Endodermal cell (in vitro differentiated cells): Measurements from ENCODE around the gene TAS2R31. TPM values are rescaled to one million over a fixed set of nuclear protein-coding genes. Genes with fewer than 3 reads are reported as not detected.
A peak's percentile ranks its signal among the peaks of the same experiment; 100 is the strongest.
"Not testable (repeated sequence)": the region's sequence is repeated elsewhere in the genome, so short reads cannot be mapped to it uniquely, and the experiment has no call there.

Experiments used
- DNase-seq: peaks from one replicate; pipeline ENCODE4 v3.0.0-alpha.2; 2017
- H3K27ac ChIP-seq: 2 replicates; pipeline ENCODE4 v1.5.1; 2013; ENCODE audit warnings: mild to moderate bottlenecking, low read depth, low read length, moderate library complexity
- H3K27me3 ChIP-seq: 2 replicates; pipeline ENCODE4 v1.6.1; 2013; ENCODE audit warnings: mild to moderate bottlenecking, low read length, moderate library complexity; ENCODE audit not compliant: insufficient read depth, control insufficient read depth, poor library complexity, severe bottlenecking
- H3K36me3 ChIP-seq: 2 replicates; pipeline ENCODE4 v1.7.0; 2013; ENCODE audit warnings: mild to moderate bottlenecking, low read length, moderate library complexity; ENCODE audit not compliant: control insufficient read depth, insufficient read depth
- H3K4me1 ChIP-seq: one replicate; pipeline ENCODE4 v1.7.0; 2013; ENCODE audit warnings: low read length; ENCODE audit not compliant: control insufficient read depth, insufficient read depth
- H3K4me3 ChIP-seq: 2 replicates; pipeline ENCODE4 v1.5.1; 2013; ENCODE audit warnings: mild to moderate bottlenecking, low read length, moderate library complexity
- H3K9ac ChIP-seq: 2 replicates; pipeline ENCODE4 v1.6.1; 2013; ENCODE audit warnings: mild to moderate bottlenecking, low read length, moderate library complexity; ENCODE audit not compliant: poor library complexity, severe bottlenecking; ENCODE audit errors: extremely low read depth
- H3K9me3 ChIP-seq: 2 replicates; pipeline ENCODE4 v1.6.1; 2013; ENCODE audit warnings: mild to moderate bottlenecking, low read length, moderate library complexity; ENCODE audit not compliant: control insufficient read depth
- H3K27ac Mint-ChIP-seq: 2 replicates; pipeline ENCODE4 v1.8.0; 2020; ENCODE audit warnings: mixed read lengths
- H3K27me3 Mint-ChIP-seq: 2 replicates; pipeline ENCODE4 v1.8.0; 2021; ENCODE audit warnings: mild to moderate bottlenecking, mixed read lengths; ENCODE audit not compliant: insufficient read depth
- H3K36me3 Mint-ChIP-seq: 2 replicates; pipeline ENCODE4 v1.8.0; 2020; ENCODE audit warnings: low read depth, mixed read lengths
- H3K4me1 Mint-ChIP-seq: 2 replicates; pipeline ENCODE4 v1.8.0; 2020; ENCODE audit warnings: mixed read lengths
- H3K4me3 Mint-ChIP-seq: 2 replicates; pipeline ENCODE4 v1.8.0; 2020; ENCODE audit warnings: mild to moderate bottlenecking, moderate library complexity, mixed read lengths
- H3K9me3 Mint-ChIP-seq: 2 replicates; pipeline ENCODE4 v1.8.0; 2020; ENCODE audit warnings: mild to moderate bottlenecking, mixed read lengths
- WGBS, 2 experiments: methylation state at CpG; one replicate each; pipeline versions ENCODE4 v1.1.5 to v1.1.7; 2013; ENCODE audit warnings: missing lambda C conversion rate in 2 of 2, mixed read lengths in 1 of 2; ENCODE audit not compliant: insufficient coverage in 1 of 2, insufficient read length in 1 of 2; 5-methylcytosine and 5-hydroxymethylcytosine counted together
- total RNA-seq, 2 donors: library from RNA; stranded (reverse); fragmentation: NEBNext Ultra II Directional in 1 of 2; extraction: Animal tissue kit (Norgen Biotek cat#: 25700) in 1 of 2; gene quantifications; 2 replicates in 1 of 2; 3 replicates in 1 of 2; pipeline ENCODE4 v1.2.1, GENCODE V29; 2021
- TF ChIP-seq, protein P1 (sequence below): fragments of 200-600 bp; sonication (generic); conservative IDR thresholded peaks from 2 replicates; pipeline ENCODE4 v1.5.0; 2021; ENCODE audit warnings: antibody characterized with exemption, mild to moderate bottlenecking

The TAS2R31 gene
- total RNA-seq, 2 donors from 2014 or later: 2.4 to 12.4 TPM

DNA sequence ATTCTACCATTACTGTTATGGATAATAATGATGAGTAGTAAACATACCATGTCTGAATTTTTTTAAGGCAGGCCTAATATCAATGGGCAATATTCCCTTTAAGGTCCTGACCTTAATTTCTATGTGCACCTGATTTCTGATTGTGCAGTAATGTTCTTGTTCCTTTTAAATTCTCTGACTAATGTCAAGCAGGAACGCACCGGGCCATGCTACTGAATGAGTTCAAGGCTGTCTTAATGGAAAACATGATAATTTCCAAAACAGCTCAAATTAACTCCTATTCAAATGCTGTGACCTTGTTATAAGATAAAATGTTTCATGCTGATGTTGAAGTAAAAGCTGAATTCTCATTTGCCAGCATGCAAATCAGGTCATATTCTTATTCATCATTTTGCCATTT lies 24.1 kb upstream of the TAS2R31 start:
- no peak overlapping the region for H3K4me3 Mint-ChIP-seq
- H3K36me3 Mint-ChIP-seq: peaks cover 56% of the 10 kb centered on the region

DNA sequence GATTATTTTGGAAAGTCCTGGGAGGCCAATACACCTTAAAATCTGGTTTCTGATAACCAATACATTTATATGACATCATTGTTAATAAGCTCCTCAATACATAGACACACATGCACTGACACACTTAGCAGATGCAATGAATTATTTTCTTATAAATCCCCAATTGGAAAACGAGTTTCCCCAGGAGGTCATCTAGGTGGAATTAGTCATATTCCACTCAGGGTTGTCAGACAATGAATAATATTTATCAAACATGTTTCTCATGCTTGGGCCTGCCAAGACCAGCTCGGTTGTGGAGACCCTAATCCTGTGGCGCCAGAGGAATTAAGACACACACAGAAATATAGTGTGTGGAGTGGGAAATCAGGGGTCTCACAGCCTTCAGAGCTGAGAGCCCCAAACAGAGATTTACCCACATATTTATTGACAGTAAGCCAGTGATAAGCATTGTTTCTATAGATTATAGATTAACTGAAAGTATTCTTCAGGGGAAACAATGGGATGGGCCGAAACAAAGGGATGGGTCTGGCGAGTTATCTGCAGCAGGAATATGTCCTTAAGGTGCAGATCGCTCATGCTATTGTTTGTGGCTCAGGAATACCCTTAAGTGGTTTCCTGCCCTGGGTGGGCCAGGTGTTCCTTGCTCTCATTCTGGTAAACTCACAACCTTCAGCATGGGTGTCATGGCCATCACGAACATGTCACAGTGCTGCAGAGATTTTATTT lies 18.8 kb upstream of the TAS2R31 start:
- H3K36me3 Mint-ChIP-seq: peaks cover 81% of the 10 kb centered on the region
- not testable (repeated sequence) for H3K4me3 Mint-ChIP-seq

More for the DNA sequence above, 24.1 kb upstream of the TAS2R31 start:
- no peaks in the 10 kb centered on the region for H3K4me1 ChIP-seq
- 87 to 95% methylated on average over 2 of the region's 2 CpGs for WGBS, 2 experiments
- DNase-seq: no peak
- Mint-ChIP-seq H3K27ac (no peak overlapping the region), H3K9me3 (peaks cover 43% of the 10 kb centered on the region), H3K27me3 (no peaks in the 10 kb centered on the region), H3K4me1 (no peaks in the 10 kb centered on the region)
- no peak overlapping the region for H3K27ac ChIP-seq
- H3K9ac ChIP-seq: no peak overlapping the region
- no peaks in the 10 kb centered on the region for H3K27me3 ChIP-seq
- TF ChIP-seq, protein P1, sequence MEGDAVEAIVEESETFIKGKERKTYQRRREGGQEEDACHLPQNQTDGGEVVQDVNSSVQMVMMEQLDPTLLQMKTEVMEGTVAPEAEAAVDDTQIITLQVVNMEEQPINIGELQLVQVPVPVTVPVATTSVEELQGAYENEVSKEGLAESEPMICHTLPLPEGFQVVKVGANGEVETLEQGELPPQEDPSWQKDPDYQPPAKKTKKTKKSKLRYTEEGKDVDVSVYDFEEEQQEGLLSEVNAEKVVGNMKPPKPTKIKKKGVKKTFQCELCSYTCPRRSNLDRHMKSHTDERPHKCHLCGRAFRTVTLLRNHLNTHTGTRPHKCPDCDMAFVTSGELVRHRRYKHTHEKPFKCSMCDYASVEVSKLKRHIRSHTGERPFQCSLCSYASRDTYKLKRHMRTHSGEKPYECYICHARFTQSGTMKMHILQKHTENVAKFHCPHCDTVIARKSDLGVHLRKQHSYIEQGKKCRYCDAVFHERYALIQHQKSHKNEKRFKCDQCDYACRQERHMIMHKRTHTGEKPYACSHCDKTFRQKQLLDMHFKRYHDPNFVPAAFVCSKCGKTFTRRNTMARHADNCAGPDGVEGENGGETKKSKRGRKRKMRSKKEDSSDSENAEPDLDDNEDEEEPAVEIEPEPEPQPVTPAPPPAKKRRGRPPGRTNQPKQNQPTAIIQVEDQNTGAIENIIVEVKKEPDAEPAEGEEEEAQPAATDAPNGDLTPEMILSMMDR: no peak
- H3K9me3 ChIP-seq: peaks cover 44% of the 10 kb centered on the region
- no peak overlapping the region for H3K4me3 ChIP-seq
- H3K36me3 ChIP-seq: peaks cover 6% of the 10 kb centered on the region

DNA sequence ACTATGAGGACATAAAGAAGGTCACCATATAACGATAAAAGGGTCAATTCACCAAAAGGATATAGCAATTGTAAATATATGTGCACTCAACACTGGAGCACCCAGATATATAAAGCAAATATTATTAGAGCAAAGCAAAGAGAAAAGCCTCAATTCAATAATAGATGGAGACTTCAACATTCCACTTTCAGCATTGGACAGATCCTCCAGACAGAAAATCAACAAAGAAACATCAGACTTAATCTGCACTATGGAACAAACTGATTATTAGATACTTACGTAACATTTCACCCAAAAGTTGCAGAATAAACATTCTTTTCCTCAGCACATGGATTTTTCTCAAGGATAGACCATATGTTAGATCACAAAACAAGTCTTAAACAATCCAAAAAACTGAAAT lies 10.2 kb upstream of the TAS2R31 start:
- H3K27ac Mint-ChIP-seq, H3K27me3 ChIP-seq, H3K27me3 Mint-ChIP-seq, H3K4me1 ChIP-seq, H3K9ac ChIP-seq, H3K4me3 ChIP-seq, H3K4me3 Mint-ChIP-seq, H3K27ac ChIP-seq, H3K9me3 Mint-ChIP-seq, DNase-seq, H3K9me3 ChIP-seq: not testable (repeated sequence)
- Mint-ChIP-seq H3K4me1 (peaks cover 12% of the 10 kb centered on the region), H3K36me3 (peaks cover 68% of the 10 kb centered on the region)
- peaks cover 24% of the 10 kb centered on the region for H3K36me3 ChIP-seq
- WGBS, 2 experiments: 95 to 100% methylated on average over 1 of the region's 2 CpGs

More for the DNA sequence above, 18.8 kb upstream of the TAS2R31 start:
- not testable (repeated sequence) for H3K4me1 ChIP-seq, H3K27ac Mint-ChIP-seq, H3K4me1 Mint-ChIP-seq, H3K9ac ChIP-seq, DNase-seq, H3K27me3 Mint-ChIP-seq, H3K27ac ChIP-seq, H3K27me3 ChIP-seq
- peaks cover 58% of the 10 kb centered on the region for H3K9me3 Mint-ChIP-seq
- 86 to 95% methylated on average over 5 to 7 of the region's 7 CpGs for WGBS, 2 experiments
- peaks cover 45% of the 10 kb centered on the region for H3K36me3 ChIP-seq
- H3K9me3 ChIP-seq: peaks cover 63% of the 10 kb centered on the region
- peak overlapping the region; percentile 6 for H3K4me3 ChIP-seq

DNA sequence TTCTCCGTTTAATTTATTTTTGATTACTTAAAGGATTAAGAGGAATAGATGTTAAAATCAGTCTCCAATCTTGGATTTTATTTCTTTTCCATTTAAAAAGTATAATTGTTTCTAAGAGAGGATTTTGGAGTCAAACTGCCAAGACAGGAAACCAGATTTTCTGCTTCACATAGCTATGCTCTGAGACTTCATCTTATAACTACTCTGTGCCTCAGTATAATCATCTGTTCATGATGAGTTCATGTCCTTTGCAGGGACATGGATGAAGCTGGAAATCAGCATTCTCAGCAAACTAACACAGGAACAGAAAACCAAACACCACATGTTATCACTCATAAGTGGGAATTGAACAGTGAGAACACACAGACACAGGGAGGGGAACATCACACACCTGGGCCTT lies 9.0 kb upstream of the TAS2R31 start:
- no peak overlapping the region for H3K4me3 ChIP-seq
- H3K36me3 ChIP-seq: peaks cover 14% of the 10 kb centered on the region
- 89% methylated on average over 1 of the region's 1 CpG; no CpG with 5 or more reads in 1 of the 2 experiments for WGBS, 2 experiments
- H3K9me3 Mint-ChIP-seq: peaks cover 6% of the 10 kb centered on the region
- H3K36me3 Mint-ChIP-seq: peaks cover 69% of the 10 kb centered on the region
- H3K9ac ChIP-seq: no peak overlapping the region
- no peak overlapping the region for H3K27ac ChIP-seq
- H3K27me3 Mint-ChIP-seq: no peaks in the 10 kb centered on the region
- peaks cover 12% of the 10 kb centered on the region for H3K4me1 Mint-ChIP-seq
- H3K9me3 ChIP-seq: peaks cover 9% of the 10 kb centered on the region
- H3K27ac Mint-ChIP-seq: no peak overlapping the region
- no peaks in the 10 kb centered on the region for H3K27me3 ChIP-seq
- no peak overlapping the region for H3K4me3 Mint-ChIP-seq
- no peaks in the 10 kb centered on the region for H3K4me1 ChIP-seq
- TF ChIP-seq, protein P1: no peak
- DNase-seq: no peak
